Activated CD4-positive, alpha-beta T cell treated with anti-CD3 and anti-CD28 coated beads for 1 hour (primary cell): Measurements from ENCODE around the gene EVX2.

Source experiments
- DNase-seq: peaks from one replicate; pipeline ENCODE4 v3.0.0-alpha.2; 2020

EVX2 gene

GRCh38 chr2:176095421-176095820 lies 11.7 kb upstream of the EVX2 start:
- DNase-seq: no peak

- no peak for DNase-seq
Measured at GRCh38 chr2:176094349-176094748, 10.6 kb upstream of the EVX2 start.

GRCh38 chr2:176093898-176094249 lies 10.1 kb upstream of the EVX2 start:
- no peak for DNase-seq

- DNase-seq: no peak
Measured at GRCh38 chr2:176093145-176093897, 9.6 kb upstream of the EVX2 start.

- DNase-seq: no peak
Measured at GRCh38 chr2:176092270-176093144, 8.7 kb upstream of the EVX2 start, which contains the start of gene HOXD13. TSS of gene HOXD13 (plus strand) at chr2:176092721. CDS start at chr2:176092891, 170 bp downstream.

GRCh38 chr2:176091329-176092258 lies 7.8 kb upstream of the EVX2 start:
- no peak for DNase-seq

GRCh38 chr2:176090862-176091261 lies 7.1 kb upstream of the EVX2 start:
- DNase-seq: no peak

- no peak for DNase-seq
Measured at GRCh38 chr2:176089843-176090395, 6.2 kb upstream of the EVX2 start.

- no peak for DNase-seq
Measured at GRCh38 chr2:176088937-176089842, 5.4 kb upstream of the EVX2 start.

- DNase-seq: no peak
Measured at GRCh38 chr2:176088048-176088936, 4.5 kb upstream of the EVX2 start.

- DNase-seq: no peak
Measured at GRCh38 chr2:176087330-176088047, 3.7 kb upstream of the EVX2 start.

GRCh38 chr2:176085861-176086771 lies 2.4 kb upstream of the EVX2 start:
- no peak for DNase-seq

- DNase-seq: no peak
Measured at GRCh38 chr2:176085120-176085788, 1.5 kb upstream of the EVX2 start.

GRCh38 chr2:176084611-176085119 lies 903 bp upstream of the EVX2 start:
- DNase-seq: no peak

GRCh38 chr2:176082824-176083751 lies 674 bp downstream of the EVX2 start:
- DNase-seq: no peak

GRCh38 chr2:176082525-176082823 lies 1.3 kb downstream of the EVX2 start:
- no peak for DNase-seq
